Gastrocnemius medialis (tissue), 4 donors: ENCODE results near the gene SMC1B.
"Not testable (repeated sequence)": the region's sequence is repeated elsewhere in the genome, so short reads cannot be mapped to it uniquely, and the experiment has no call there.

Source experiments
- POLR2A ChIP-seq, 2 donors: fragments of 450-650 bp; IDR thresholded peaks; one replicate each; pipeline ENCODE4 v1.6.1; 2017; ENCODE audit warnings: antibody characterized with exemption in 2 of 2, mild to moderate bottlenecking in 2 of 2, moderate library complexity in 2 of 2
- TF ChIP-seq, protein P1 (sequence below), 5 experiments: fragments of 450-650 bp in 3 of 5; fragments of 200-600 bp in 2 of 5; sonication (generic) in 2 of 5; IDR thresholded peaks in 4 of 5; conservative IDR thresholded peaks in 1 of 5; 1 replicate in 4 of 5; 2 replicates in 1 of 5; pipeline ENCODE4 v1.5.1; 2016 to 2019; ENCODE audit warnings: antibody characterized with exemption in 5 of 5, mild to moderate bottlenecking in 3 of 5, moderate library complexity in 3 of 5

DNA sequence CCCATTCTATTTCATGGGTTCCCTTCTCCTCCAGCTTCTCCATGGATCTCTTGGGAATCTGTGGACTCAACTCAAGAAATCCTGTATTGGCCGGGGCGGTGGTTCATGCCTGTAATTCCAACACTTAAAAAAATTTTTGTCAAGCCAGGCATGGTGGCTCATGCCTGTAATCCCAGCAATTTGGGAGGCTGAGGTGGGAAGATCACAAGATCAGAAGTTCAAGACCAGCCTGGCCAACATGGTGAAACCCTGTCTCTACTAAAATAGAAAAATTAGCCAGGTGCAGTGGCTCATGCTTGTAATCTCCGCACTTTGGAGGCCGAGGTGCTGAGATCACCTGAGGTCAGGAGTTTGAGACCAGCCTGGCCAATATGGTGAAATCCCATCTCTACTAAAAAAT is 34.2 kb upstream of the SMC1B start:
- TF ChIP-seq, protein P1, sequence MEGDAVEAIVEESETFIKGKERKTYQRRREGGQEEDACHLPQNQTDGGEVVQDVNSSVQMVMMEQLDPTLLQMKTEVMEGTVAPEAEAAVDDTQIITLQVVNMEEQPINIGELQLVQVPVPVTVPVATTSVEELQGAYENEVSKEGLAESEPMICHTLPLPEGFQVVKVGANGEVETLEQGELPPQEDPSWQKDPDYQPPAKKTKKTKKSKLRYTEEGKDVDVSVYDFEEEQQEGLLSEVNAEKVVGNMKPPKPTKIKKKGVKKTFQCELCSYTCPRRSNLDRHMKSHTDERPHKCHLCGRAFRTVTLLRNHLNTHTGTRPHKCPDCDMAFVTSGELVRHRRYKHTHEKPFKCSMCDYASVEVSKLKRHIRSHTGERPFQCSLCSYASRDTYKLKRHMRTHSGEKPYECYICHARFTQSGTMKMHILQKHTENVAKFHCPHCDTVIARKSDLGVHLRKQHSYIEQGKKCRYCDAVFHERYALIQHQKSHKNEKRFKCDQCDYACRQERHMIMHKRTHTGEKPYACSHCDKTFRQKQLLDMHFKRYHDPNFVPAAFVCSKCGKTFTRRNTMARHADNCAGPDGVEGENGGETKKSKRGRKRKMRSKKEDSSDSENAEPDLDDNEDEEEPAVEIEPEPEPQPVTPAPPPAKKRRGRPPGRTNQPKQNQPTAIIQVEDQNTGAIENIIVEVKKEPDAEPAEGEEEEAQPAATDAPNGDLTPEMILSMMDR (IDR thresholded peaks at IDR 0.05 in 4 of 5, conservative IDR thresholded peaks at IDR 0.05 in 1 of 5), result not testable (repeated sequence)
- not testable (repeated sequence) for TF ChIP-seq POLR2A (IDR thresholded peaks at IDR 0.05)
